Trophoblast cell (in vitro differentiated cells and primary cell): ENCODE results near the gene SF3B2. TPM values are rescaled to one million over a fixed set of nuclear protein-coding genes. Genes with fewer than 3 reads are reported as not detected.

ENCODE experiments used
- DNase-seq, 2 donors: peaks; one replicate each; pipeline ENCODE4 v3.0.0-alpha.2; 2016
- H2AFZ ChIP-seq: 2 replicates; pipeline ENCODE4 v1.6.1; 2013; ENCODE audit warnings: low read length, moderate library complexity, mild to moderate bottlenecking; ENCODE audit not compliant: insufficient read depth, poor library complexity
- H2AK5ac ChIP-seq: 2 replicates; pipeline ENCODE4 v1.6.1; 2013; ENCODE audit warnings: mild to moderate bottlenecking, low read length
- H2BK120ac ChIP-seq: 2 replicates; pipeline ENCODE4 v1.6.1; 2013; ENCODE audit warnings: low read length, mild to moderate bottlenecking, moderate library complexity; ENCODE audit not compliant: insufficient read depth, poor library complexity
- H2BK12ac ChIP-seq: 2 replicates; pipeline ENCODE4 v1.6.1; 2013; ENCODE audit warnings: mild to moderate bottlenecking, low read length, moderate library complexity
- H2BK5ac ChIP-seq: 2 replicates; pipeline ENCODE4 v1.6.1; 2013; ENCODE audit warnings: low read length, low read depth, moderate library complexity, mild to moderate bottlenecking; ENCODE audit not compliant: poor library complexity
- H3K14ac ChIP-seq: 2 replicates; pipeline ENCODE4 v1.6.1; 2013; ENCODE audit warnings: mild to moderate bottlenecking, low read length
- H3K18ac ChIP-seq: 2 replicates; pipeline ENCODE4 v1.6.1; 2013; ENCODE audit warnings: mild to moderate bottlenecking, low read length
- H3K23ac ChIP-seq: 2 replicates; pipeline ENCODE4 v1.6.1; 2013; ENCODE audit warnings: low read length
- H3K27ac ChIP-seq: 2 replicates; pipeline ENCODE4 v1.5.1; 2013; ENCODE audit warnings: low read depth, mild to moderate bottlenecking, inconsistent platforms, low read length, moderate library complexity
- H3K27me3 ChIP-seq: 2 replicates; pipeline ENCODE4 v1.6.1; 2013; ENCODE audit warnings: inconsistent platforms, mild to moderate bottlenecking, low read length, moderate library complexity; ENCODE audit not compliant: insufficient read depth
- H3K36me3 ChIP-seq, 2 experiments: 1 replicate in 1 of 2; 2 replicates in 1 of 2; pipeline ENCODE4 v1.6.1; 2013; ENCODE audit warnings: low read length in 2 of 2, mild to moderate bottlenecking in 2 of 2, moderate library complexity in 1 of 2; ENCODE audit not compliant: insufficient read depth in 2 of 2, control insufficient read depth in 1 of 2
- H3K4ac ChIP-seq: 2 replicates; pipeline ENCODE4 v1.6.1; 2013; ENCODE audit warnings: low read depth, mild to moderate bottlenecking, low read length, moderate library complexity
- H3K4me1 ChIP-seq, 2 experiments: 1 replicate in 1 of 2; 2 replicates in 1 of 2; pipeline ENCODE4 v1.6.1; 2013; ENCODE audit warnings: low read length in 2 of 2, mild to moderate bottlenecking in 2 of 2, moderate library complexity in 1 of 2; ENCODE audit not compliant: insufficient read depth in 2 of 2, control insufficient read depth in 1 of 2
- H3K4me2 ChIP-seq: 2 replicates; pipeline ENCODE4 v1.6.1; 2013; ENCODE audit warnings: inconsistent platforms, mild to moderate bottlenecking, low read length, moderate library complexity
- H3K4me3 ChIP-seq: 2 replicates; pipeline ENCODE4 v1.5.1; 2013; ENCODE audit warnings: mild to moderate bottlenecking, low read depth, low read length, inconsistent platforms
- H3K79me1 ChIP-seq: one replicate; pipeline ENCODE4 v1.6.1; 2013; ENCODE audit warnings: low read length
- H3K79me2 ChIP-seq: 2 replicates; pipeline ENCODE4 v1.6.1; 2013; ENCODE audit warnings: low read length, mild to moderate bottlenecking; ENCODE audit not compliant: control insufficient read depth, insufficient read depth, poor library complexity
- H3K9ac ChIP-seq: 2 replicates; pipeline ENCODE4 v1.6.1; 2013; ENCODE audit warnings: mild to moderate bottlenecking, low read length
- H3K9me3 ChIP-seq: 2 replicates; pipeline ENCODE4 v1.6.1; 2013; ENCODE audit warnings: low read depth, mild to moderate bottlenecking, control low read depth, inconsistent platforms, low read length; ENCODE audit not compliant: insufficient read depth
- H4K12ac ChIP-seq: 2 replicates; pipeline ENCODE4 v1.6.1; 2013; ENCODE audit warnings: low read depth, mild to moderate bottlenecking, low read length, moderate library complexity
- H4K8ac ChIP-seq: 2 replicates; pipeline ENCODE4 v1.6.1; 2013; ENCODE audit warnings: low read depth, mild to moderate bottlenecking, low read length, moderate library complexity
- H4K91ac ChIP-seq: one replicate; pipeline ENCODE4 v1.6.1; 2013; ENCODE audit warnings: low read depth, mild to moderate bottlenecking, low read length, moderate library complexity
- WGBS: extraction: QIAGEN DNeasy Blood & Tissue Kit; methylation state at CpG from one replicate; pipeline ENCODE4 v1.1.7; 2013; ENCODE audit warnings: missing lambda C conversion rate; ENCODE audit not compliant: insufficient read length, insufficient coverage; ENCODE audit errors: extremely low coverage; 5-methylcytosine and 5-hydroxymethylcytosine counted together
- polyA plus RNA-seq: library from polyadenylated mRNA; stranded (reverse); fragments of 200-250 nt; gene quantifications from 2 replicates; pipeline ENCODE4 v1.2.3, GENCODE V29; 2013

Gene SF3B2, protein sequence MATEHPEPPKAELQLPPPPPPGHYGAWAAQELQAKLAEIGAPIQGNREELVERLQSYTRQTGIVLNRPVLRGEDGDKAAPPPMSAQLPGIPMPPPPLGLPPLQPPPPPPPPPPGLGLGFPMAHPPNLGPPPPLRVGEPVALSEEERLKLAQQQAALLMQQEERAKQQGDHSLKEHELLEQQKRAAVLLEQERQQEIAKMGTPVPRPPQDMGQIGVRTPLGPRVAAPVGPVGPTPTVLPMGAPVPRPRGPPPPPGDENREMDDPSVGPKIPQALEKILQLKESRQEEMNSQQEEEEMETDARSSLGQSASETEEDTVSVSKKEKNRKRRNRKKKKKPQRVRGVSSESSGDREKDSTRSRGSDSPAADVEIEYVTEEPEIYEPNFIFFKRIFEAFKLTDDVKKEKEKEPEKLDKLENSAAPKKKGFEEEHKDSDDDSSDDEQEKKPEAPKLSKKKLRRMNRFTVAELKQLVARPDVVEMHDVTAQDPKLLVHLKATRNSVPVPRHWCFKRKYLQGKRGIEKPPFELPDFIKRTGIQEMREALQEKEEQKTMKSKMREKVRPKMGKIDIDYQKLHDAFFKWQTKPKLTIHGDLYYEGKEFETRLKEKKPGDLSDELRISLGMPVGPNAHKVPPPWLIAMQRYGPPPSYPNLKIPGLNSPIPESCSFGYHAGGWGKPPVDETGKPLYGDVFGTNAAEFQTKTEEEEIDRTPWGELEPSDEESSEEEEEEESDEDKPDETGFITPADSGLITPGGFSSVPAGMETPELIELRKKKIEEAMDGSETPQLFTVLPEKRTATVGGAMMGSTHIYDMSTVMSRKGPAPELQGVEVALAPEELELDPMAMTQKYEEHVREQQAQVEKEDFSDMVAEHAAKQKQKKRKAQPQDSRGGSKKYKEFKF
- polyA plus RNA-seq: 157 and 158 TPM in 2 replicates

DNA sequence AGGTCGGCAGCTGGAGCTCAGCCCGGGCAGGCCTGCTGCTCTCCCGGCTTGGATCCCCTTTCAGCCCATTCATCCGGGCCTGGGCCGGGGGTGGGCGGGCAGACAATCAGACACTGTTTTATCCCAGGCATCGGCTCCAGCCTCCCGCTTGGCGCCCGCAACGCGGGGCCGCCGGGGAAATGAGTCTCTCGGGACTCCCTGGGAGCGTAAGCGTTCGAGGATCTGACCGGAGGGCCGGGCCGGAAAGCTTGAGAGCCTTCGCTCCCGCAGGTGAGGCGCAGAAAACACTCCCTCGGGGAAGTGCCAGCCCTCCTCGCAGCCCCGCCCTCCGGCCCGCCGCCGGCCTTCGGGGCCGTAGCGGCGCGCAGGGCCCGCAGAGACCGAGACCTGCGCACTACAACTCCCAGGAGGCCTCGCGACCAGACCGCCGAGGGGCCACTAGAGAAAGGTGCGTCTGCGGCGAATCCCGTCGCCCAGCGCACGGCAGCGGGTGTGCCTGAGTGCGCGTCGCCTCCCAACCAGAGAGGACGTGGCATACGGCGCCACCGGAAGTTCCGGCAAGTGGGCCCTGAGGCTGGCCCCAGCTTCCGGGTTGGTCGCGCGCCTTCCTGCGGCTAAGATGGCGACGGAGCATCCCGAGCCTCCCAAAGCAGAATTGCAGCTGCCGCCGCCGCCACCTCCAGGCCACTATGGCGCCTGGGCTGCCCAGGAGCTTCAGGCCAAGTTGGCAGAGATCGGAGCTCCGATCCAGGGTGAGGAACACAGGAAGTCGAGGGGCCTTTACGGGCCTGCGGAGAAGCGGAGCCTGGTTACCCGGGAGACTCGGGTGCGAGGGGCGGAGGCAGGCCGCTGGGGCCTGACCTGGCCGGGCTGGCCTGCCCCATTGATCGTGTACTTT, at the start of gene SF3B2:
Gene SF3B2, plus strand, starts transcription at position 599 of the 898 bp plus-strand sequence. Its CDS starts 21 bp downstream, at position 620.
- Histone ChIP-seq H3K23ac (no peak within 1 kb of the TSS), H3K36me3 (peaks cover 17 to 18% of the 10 kb centered on the region in 2 experiments), H3K9me3 (no peaks in the 10 kb centered on the region), H3K14ac (peak within 1 kb of the TSS; percentile 66), H3K4me2 (peak within 1 kb of the TSS; percentile 77), H3K4me3 (peak within 1 kb of the TSS; percentile 96), H3K4me1 (peaks cover 8 to 10% of the 10 kb centered on the region in 2 experiments), H3K79me2 (peaks cover 13% of the 10 kb centered on the region), H2AFZ (peak within 1 kb of the TSS; percentile 46), H3K27me3 (no peaks in the 10 kb centered on the region), H3K18ac (peak within 1 kb of the TSS; percentile 41), H3K79me1 (peaks cover 9% of the 10 kb centered on the region), H2BK12ac (peak within 1 kb of the TSS; percentile 14), H3K4ac (peak within 1 kb of the TSS; percentile 97), H2BK5ac (peak within 1 kb of the TSS; percentile 58), H3K9ac (peak within 1 kb of the TSS; percentile 98), H4K12ac (peak within 1 kb of the TSS; percentile 56), H4K8ac (peak within 1 kb of the TSS; percentile 92), H4K91ac (peak within 1 kb of the TSS; percentile 71), H3K27ac (peak within 1 kb of the TSS; percentile 93), H2AK5ac (peak within 1 kb of the TSS; percentile 28), H2BK120ac (peak within 1 kb of the TSS; percentile 45)
- peak; percentile 99 for DNase-seq
- WGBS: no CpG with 5 or more reads among the region's 84 CpGs

DNA sequence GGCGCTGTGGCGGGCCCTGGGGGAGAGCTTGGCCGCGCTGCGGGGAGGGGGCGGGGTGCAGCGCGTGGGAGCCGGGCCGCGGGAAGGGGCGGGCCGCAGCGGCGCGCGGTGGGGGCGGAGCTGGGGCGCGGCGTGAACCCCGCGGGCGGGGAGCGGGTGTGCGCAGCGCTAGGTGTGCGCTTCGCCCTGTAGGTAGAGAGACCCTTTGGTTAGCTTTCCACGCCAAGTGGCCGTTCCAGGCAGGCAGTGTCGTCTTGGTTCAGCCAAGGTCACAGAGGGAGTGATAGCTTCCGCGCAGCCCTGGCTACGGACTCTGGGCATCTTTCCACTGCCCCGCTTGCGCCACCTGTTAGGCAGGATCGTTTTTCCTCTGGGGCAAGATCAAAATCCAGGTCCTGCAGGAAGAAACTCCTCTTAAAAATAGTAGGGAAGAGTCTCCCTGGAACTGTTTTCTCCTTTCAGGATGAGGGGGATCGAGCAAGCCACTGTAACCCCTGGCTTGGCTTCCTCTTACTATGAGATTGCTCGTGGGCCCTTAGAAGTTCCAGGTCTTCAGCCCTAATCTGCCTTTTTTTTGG, 49.4 kb upstream of the SF3B2 start:
- Histone ChIP-seq H2AFZ (peak overlapping the region; percentile 94), H2BK5ac (peak overlapping the region; percentile 78), H2BK120ac (peak overlapping the region; percentile 68), H3K18ac (peak overlapping the region; percentile 91), H3K27me3 (no peaks in the 10 kb centered on the region), H3K9ac (peak overlapping the region; percentile 86), H4K8ac (peak overlapping the region; percentile 92), H3K9me3 (no peaks in the 10 kb centered on the region), H3K36me3 (peaks cover 29 to 34% of the 10 kb centered on the region in 2 experiments), H3K4me2 (peak overlapping the region; percentile 94), H3K27ac (peak overlapping the region; percentile 87), H3K4me1 (peaks cover 7 to 16% of the 10 kb centered on the region in 2 experiments), H4K12ac (peak overlapping the region; percentile 92), H3K4me3 (peak overlapping the region; percentile 85), H3K14ac (peak overlapping the region; percentile 95), H3K4ac (peak overlapping the region; percentile 75), H3K23ac (no peak overlapping the region), H3K79me2 (peaks cover 9% of the 10 kb centered on the region), H2AK5ac (peak overlapping the region; percentile 60), H4K91ac (peak overlapping the region; percentile 87), H2BK12ac (no peak overlapping the region), H3K79me1 (peaks cover 10% of the 10 kb centered on the region)
- peak; percentile 39 to 59 for DNase-seq
- WGBS: no CpG with 5 or more reads among the region's 40 CpGs

DNA sequence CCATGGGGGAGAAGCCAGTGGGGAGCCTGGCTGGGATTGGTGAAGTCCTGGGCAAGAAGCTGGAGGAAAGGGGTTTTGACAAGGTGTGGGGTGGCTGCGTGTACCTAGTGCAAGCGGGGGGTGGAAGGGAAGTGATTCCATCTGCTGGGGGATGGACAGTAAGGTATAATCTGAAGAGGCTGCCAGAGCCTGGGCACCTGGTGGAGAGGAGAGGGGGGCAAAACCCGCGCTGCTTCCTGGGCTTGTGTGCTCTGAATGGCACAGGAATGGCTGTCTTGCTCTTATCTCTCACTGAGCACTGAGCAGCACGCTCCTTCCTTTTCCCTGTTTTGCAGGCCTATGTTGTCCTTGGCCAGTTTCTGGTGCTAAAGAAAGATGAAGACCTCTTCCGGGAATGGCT, 48.9 kb upstream of the SF3B2 start:
- peak overlapping the region; percentile 94 for H3K4me2 ChIP-seq
- H2AFZ ChIP-seq: no peak overlapping the region
- H3K23ac ChIP-seq: no peak overlapping the region
- H3K18ac ChIP-seq: no peak overlapping the region
- peaks cover 9 to 16% of the 10 kb centered on the region in 2 experiments for H3K4me1 ChIP-seq
- H3K27ac ChIP-seq: no peak overlapping the region
- no peaks in the 10 kb centered on the region for H3K9me3 ChIP-seq
- peaks cover 25 to 29% of the 10 kb centered on the region in 2 experiments for H3K36me3 ChIP-seq
- H4K91ac ChIP-seq: peak overlapping the region; percentile 87
- H2AK5ac ChIP-seq: no peak overlapping the region
- H3K4me3 ChIP-seq: no peak overlapping the region
- WGBS: no CpG with 5 or more reads among the region's 6 CpGs
- peak overlapping the region; percentile 61 for H3K9ac ChIP-seq
- DNase-seq: no peak
- H3K27me3 ChIP-seq: no peaks in the 10 kb centered on the region
- no peak overlapping the region for H4K12ac ChIP-seq
- H3K79me2 ChIP-seq: peaks cover 9% of the 10 kb centered on the region
- no peak overlapping the region for H2BK5ac ChIP-seq
- no peak overlapping the region for H3K14ac ChIP-seq
- H2BK120ac ChIP-seq: no peak overlapping the region
- H4K8ac ChIP-seq: no peak overlapping the region
- H3K4ac ChIP-seq: peak overlapping the region; percentile 71
- peaks cover 10% of the 10 kb centered on the region for H3K79me1 ChIP-seq
- no peak overlapping the region for H2BK12ac ChIP-seq
